ENCODE measurements around the gene SHROOM3. TPM values are rescaled to one million over a fixed set of nuclear protein-coding genes. Genes with fewer than 3 reads are reported as not detected.
"Not testable (repeated sequence)": the region's sequence is repeated elsewhere in the genome, so short reads cannot be mapped to it uniquely, and the experiment has no call there.

SHROOM3 gene
- total RNA-seq, 4 donors from 2014 or later, result 20.3 to 50.9 (median 34.9) TPM

DNA sequence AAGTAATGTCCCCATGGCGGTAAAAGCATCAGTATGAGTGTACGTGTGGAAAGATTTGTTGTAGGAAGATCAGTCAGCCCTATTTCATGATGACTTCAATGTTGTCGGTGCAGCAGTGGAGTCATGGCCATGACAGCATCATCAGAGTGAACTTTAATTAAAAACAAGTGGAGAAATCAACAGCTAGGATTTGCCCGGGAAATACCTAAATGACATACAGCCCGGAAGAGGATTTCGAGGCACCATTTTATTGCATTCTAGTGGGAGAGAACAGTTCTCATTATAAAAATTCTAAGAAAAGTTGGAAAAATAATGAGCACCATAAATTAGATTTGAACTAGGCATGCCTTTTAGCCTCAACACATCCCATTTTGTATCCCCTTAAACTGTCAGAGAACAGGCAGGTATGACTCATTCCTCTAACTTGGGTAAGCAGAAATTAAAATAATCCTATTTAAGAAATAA, 170.1 kb downstream of the SHROOM3 start:
- Histone ChIP-seq H3K27ac (no peak overlapping the region), H3K4me3 (no peak overlapping the region), H3K9me3 (no peaks in the 10 kb centered on the region), H3K4me1 (no peaks in the 10 kb centered on the region), H3K27me3 (no peaks in the 10 kb centered on the region), H3K36me3 (no peaks in the 10 kb centered on the region)
- 88 to 92% methylated on average over 6 of the region's 6 CpGs for WGBS, 2 donors
- no peak for TF ChIP-seq CTCF (IDR thresholded peaks at IDR 0.05)
- TF ChIP-seq POLR2A (IDR thresholded peaks at IDR 0.05), result no peak
- DNase-seq, result no peak
- intact Hi-C loops (cut with DNase I), result no loop called here

DNA sequence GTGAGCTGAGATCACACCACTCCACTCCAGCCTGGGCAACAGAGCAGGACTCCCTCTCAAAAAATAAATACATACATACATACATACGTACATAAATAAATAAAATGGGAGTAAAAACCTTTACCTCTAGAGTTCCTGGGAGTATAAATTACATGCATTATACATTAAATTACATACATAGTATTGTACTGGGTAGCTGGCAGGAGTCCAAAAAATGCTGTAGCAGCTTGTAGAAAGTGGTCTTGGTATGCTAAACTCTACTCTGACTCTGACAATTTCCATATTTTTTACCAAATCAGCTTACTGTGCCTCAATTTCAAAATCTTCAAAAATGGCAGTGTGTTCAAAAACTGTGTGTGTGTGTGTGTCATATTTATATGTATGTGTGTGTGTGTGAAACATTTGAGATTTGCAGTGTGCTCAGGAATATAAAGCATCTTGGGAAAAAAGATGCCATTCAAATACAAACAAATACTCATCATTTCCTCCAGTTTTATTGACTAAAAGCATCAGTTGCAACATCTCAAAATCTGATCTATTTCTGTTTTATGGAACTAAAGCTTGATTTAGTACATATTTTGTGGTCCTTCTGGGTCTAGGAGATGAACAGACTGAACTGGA, 171.7 kb downstream of the SHROOM3 start:
- TF ChIP-seq CTCF (IDR thresholded peaks at IDR 0.05) (no peak), POLR2A (IDR thresholded peaks at IDR 0.05) (no peak)
- Histone ChIP-seq H3K9me3 (no peaks in the 10 kb centered on the region), H3K4me3 (no peak overlapping the region), H3K36me3 (no peaks in the 10 kb centered on the region), H3K27me3 (no peaks in the 10 kb centered on the region), H3K4me1 (peaks cover 0 to 11% (median 0%) of the 10 kb centered on the region in 3 donors), H3K27ac (no peak overlapping the region)
- intact Hi-C loops (cut with DNase I), result no loop called here
- no peak for DNase-seq
- WGBS, 2 donors, result 42 to 94% methylated on average over 1 of the region's 1 CpG

- DNase-seq, result no peak
- no peaks in the 10 kb centered on the region for H3K36me3 ChIP-seq
- TF ChIP-seq POLR2A (IDR thresholded peaks at IDR 0.05) (no peak), CTCF (IDR thresholded peaks at IDR 0.05) (no peak)
- peaks cover 0 to 17% (median 0%) of the 10 kb centered on the region in 3 donors for H3K4me1 ChIP-seq
- intact Hi-C loops (cut with DNase I), result no loop called here
- H3K4me3 ChIP-seq, result no peak overlapping the region
- WGBS, 2 donors, result 41 to 60% methylated on average over 3 of the region's 3 CpGs
- H3K9me3 ChIP-seq, result no peaks in the 10 kb centered on the region
- no peaks in the 10 kb centered on the region for H3K27me3 ChIP-seq
- no peak overlapping the region for H3K27ac ChIP-seq
Observed at GRCh38 chr4:76607266-76607799, 172.3 kb downstream of the SHROOM3 start.

GRCh38 chr4:76607846-76608245, 172.8 kb downstream of the SHROOM3 start:
- intact Hi-C loops (cut with DNase I), result no loop called here
- no peak overlapping the region for H3K4me3 ChIP-seq
- 86 to 92% methylated on average over 1 of the region's 1 CpG for WGBS, 2 donors
- TF ChIP-seq CTCF (IDR thresholded peaks at IDR 0.05) (no peak), POLR2A (IDR thresholded peaks at IDR 0.05) (no peak)
- H3K36me3 ChIP-seq, result no peaks in the 10 kb centered on the region
- H3K9me3 ChIP-seq, result no peaks in the 10 kb centered on the region
- H3K4me1 ChIP-seq, result peaks cover 0 to 18% (median 0%) of the 10 kb centered on the region in 3 donors
- H3K27me3 ChIP-seq, result no peaks in the 10 kb centered on the region
- H3K27ac ChIP-seq, result no peak overlapping the region
- DNase-seq, result no peak

GRCh38 chr4:76608549-76608948, 173.5 kb downstream of the SHROOM3 start:
- H3K9me3 ChIP-seq; H3K27ac ChIP-seq; DNase-seq; intact Hi-C loops (cut with DNase I); H3K4me3 ChIP-seq; H3K27me3 ChIP-seq; H3K36me3 ChIP-seq: not testable (repeated sequence)
- H3K4me1 ChIP-seq, result peaks cover 0 to 18% (median 0%) of the 10 kb centered on the region in 3 donors
